PFSK-1 (cell line): Measurements from ENCODE around the gene AADACL4.

Source experiments
- POLR2AphosphoS5 ChIP-seq: IDR thresholded peaks from 2 replicates; pipeline ENCODE4 v1.6.1; 2012; ENCODE audit warnings: low read depth, mild to moderate bottlenecking, control low read depth, low read length, moderate library complexity
- REST ChIP-seq, 2 experiments: IDR thresholded peaks; 2 replicates each; pipeline versions ENCODE4 v1.6.1 to v1.8.0; 2011 to 2012; ENCODE audit warnings: low read depth in 2 of 2, low read length in 2 of 2, control low read depth in 1 of 2, inconsistent platforms in 1 of 2, mild to moderate bottlenecking in 1 of 2, moderate library complexity in 1 of 2; ENCODE audit not compliant: insufficient read depth in 1 of 2
- TAF1 ChIP-seq: IDR thresholded peaks from 2 replicates; pipeline ENCODE4 v1.6.1; 2012; ENCODE audit warnings: low read length, control low read depth, borderline replicate concordance; ENCODE audit not compliant: insufficient read depth

- TF ChIP-seq POLR2AphosphoS5 (no peak), REST (IDR thresholded peaks at IDR 0.05; ENCODE audit: insufficient read depth in 1 of 2, low read depth in 2 of 2, low read length in 2 of 2) (no peak), TAF1 (no peak)
These were observed 65.8 kb downstream of the AADACL4 start for GRCh38 chr1:12709696-12710095.
